Measurements from ENCODE around the gene PLA2G2C. TPM values are rescaled to one million over a fixed set of nuclear protein-coding genes. Genes with fewer than 3 reads are reported as not detected.

The PLA2G2C gene
- total RNA-seq, 3 donors from 2014 or later = 0.33 TPM; not detected in 2

DNA sequence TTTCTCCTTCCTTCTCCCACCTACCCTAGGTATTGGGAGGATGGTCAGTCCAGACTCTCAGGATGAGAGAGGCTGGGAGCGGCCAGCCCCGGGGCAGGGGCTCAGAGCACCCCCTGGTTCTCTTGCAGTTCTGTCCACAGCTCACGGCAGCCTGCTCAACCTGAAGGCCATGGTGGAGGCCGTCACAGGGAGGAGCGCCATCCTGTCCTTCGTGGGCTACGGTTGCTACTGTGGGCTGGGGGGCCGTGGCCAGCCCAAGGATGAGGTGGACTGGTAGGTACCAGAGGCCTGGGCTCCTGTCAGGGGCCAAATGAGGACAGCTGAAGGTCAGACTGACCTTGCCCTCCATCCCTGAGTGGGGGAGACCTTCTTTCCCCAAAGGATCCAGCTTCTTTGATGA, 43.0 kb downstream of the PLA2G2C start:
- Histone ChIP-seq H3K4me3 (no peak overlapping the region), H3K9me3 (no peaks in the 10 kb centered on the region), H3K36me3 (no peaks in the 10 kb centered on the region), H3K27ac (no peak overlapping the region), H3K27me3 (no peaks in the 10 kb centered on the region), H3K4me1 (no peaks in the 10 kb centered on the region)
- intact Hi-C loops (cut with DNase I; ENCODE audit: low total_unique reads) = no loop called here
- no peak for DNase-seq (ENCODE audit: low spot score in 2 of 2)
- TF ChIP-seq, protein P1, sequence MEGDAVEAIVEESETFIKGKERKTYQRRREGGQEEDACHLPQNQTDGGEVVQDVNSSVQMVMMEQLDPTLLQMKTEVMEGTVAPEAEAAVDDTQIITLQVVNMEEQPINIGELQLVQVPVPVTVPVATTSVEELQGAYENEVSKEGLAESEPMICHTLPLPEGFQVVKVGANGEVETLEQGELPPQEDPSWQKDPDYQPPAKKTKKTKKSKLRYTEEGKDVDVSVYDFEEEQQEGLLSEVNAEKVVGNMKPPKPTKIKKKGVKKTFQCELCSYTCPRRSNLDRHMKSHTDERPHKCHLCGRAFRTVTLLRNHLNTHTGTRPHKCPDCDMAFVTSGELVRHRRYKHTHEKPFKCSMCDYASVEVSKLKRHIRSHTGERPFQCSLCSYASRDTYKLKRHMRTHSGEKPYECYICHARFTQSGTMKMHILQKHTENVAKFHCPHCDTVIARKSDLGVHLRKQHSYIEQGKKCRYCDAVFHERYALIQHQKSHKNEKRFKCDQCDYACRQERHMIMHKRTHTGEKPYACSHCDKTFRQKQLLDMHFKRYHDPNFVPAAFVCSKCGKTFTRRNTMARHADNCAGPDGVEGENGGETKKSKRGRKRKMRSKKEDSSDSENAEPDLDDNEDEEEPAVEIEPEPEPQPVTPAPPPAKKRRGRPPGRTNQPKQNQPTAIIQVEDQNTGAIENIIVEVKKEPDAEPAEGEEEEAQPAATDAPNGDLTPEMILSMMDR (IDR thresholded peaks at IDR 0.05) = no peak
- no peak for TF ChIP-seq POLR2AphosphoS5 (IDR thresholded peaks at IDR 0.05)
- no peak for TF ChIP-seq POLR2A (IDR thresholded peaks at IDR 0.05)

DNA sequence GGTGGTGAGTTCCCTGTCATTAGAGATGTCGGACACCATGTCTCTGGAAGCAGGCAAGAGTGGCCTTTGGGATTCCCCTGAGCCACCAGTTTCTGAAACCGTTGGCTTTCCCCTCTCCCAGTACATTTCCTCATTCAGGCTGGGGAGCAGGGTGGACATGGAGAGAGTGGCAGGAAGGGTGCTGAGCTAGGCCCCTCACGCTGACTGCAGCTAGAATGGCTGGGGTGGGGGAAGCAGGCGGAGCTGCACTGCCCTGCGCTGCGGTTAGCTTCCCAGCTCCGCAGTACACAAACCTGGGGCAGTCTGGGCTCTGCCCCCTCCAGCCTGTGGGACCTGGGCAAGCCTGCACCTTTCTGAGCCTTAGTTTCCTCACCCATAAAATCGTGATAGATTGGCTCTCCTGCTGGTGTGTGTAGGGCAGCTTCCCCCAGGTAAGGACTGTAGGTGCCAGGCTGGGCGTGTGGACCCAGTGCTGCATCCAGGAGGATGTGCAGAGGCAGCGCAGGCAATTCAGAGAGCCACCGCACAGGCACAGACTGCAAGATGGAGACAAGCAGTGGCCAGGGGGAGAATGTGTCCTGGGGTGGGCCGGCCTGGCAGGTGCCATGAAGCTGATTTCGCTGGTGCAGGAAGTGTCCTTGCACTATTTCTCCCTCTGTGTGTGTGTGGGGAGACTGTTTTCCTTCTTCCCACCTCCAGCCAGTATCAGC, 44.2 kb downstream of the PLA2G2C start:
- H3K27ac ChIP-seq = no peak overlapping the region
- no peaks in the 10 kb centered on the region for H3K36me3 ChIP-seq
- TF ChIP-seq POLR2A (IDR thresholded peaks at IDR 0.05) = no peak
- TF ChIP-seq POLR2AphosphoS5 (IDR thresholded peaks at IDR 0.05) = no peak
- TF ChIP-seq, protein P1 (IDR thresholded peaks at IDR 0.05) = no peak
- no peaks in the 10 kb centered on the region for H3K9me3 ChIP-seq
- H3K4me1 ChIP-seq = no peaks in the 10 kb centered on the region
- intact Hi-C loops (cut with DNase I; ENCODE audit: low total_unique reads) = no loop called here
- DNase-seq (ENCODE audit: low spot score in 2 of 2) = no peak
- no peak overlapping the region for H3K4me3 ChIP-seq
- no peaks in the 10 kb centered on the region for H3K27me3 ChIP-seq

DNA sequence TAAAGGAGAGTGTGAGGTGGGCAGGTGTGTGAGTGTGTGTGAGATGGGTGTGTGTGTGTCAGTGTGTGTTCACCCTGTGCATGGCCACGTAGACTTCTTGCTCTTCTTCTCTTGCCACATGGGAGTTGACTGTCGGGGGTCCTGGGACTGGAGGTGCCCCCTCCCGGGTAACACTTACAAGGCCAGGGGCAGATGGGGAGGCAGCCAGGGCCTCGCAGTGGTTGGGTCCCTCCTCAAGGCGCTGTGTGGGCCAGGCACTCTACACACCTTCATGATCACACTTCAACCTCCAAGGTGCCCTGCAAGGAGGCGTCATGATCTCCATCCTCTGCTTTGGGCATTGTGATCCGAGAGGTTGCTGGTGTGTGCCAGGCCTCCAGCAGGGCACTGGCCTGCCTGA, 44.9 kb downstream of the PLA2G2C start:
- Histone ChIP-seq H3K27ac (no peak overlapping the region), H3K4me3 (no peak overlapping the region), H3K4me1 (no peaks in the 10 kb centered on the region), H3K27me3 (no peaks in the 10 kb centered on the region), H3K9me3 (no peaks in the 10 kb centered on the region), H3K36me3 (no peaks in the 10 kb centered on the region)
- DNase-seq (ENCODE audit: low spot score in 2 of 2) = no peak
- intact Hi-C loops (cut with DNase I; ENCODE audit: low total_unique reads) = no loop called here
- TF ChIP-seq, protein P1 (IDR thresholded peaks at IDR 0.05) = no peak
- no peak for TF ChIP-seq POLR2A (IDR thresholded peaks at IDR 0.05)
- TF ChIP-seq POLR2AphosphoS5 (IDR thresholded peaks at IDR 0.05) = no peak

DNA sequence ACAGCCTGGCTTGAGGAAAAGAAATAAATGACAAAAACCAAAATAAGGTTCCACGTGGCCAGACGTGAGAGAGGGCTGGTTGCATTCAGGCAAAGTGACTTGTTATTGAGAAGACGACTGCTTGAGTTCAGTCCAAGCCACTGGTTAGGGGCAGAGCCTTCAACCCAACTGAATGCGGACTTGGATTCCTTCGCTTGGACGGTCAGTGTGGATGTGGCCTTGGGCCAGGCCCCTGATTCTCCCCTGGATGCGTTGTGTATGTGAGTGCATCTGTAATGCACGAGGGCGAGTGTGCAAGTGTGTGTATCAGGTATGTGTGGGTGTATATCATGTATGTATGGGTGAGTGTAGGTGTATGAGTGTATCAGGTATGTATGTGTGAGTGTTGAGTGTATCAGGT, 45.3 kb downstream of the PLA2G2C start:
- H3K4me1 ChIP-seq = no peaks in the 10 kb centered on the region
- intact Hi-C loops (cut with DNase I; ENCODE audit: low total_unique reads) = no loop called here
- no peaks in the 10 kb centered on the region for H3K27me3 ChIP-seq
- no peaks in the 10 kb centered on the region for H3K36me3 ChIP-seq
- no peak for DNase-seq (ENCODE audit: low spot score in 2 of 2)
- H3K9me3 ChIP-seq = no peaks in the 10 kb centered on the region
- no peak overlapping the region for H3K27ac ChIP-seq
- H3K4me3 ChIP-seq = no peak overlapping the region
- TF ChIP-seq POLR2A (IDR thresholded peaks at IDR 0.05) (no peak), POLR2AphosphoS5 (IDR thresholded peaks at IDR 0.05) (no peak)
- TF ChIP-seq, protein P1 (IDR thresholded peaks at IDR 0.05) = no peak

DNA sequence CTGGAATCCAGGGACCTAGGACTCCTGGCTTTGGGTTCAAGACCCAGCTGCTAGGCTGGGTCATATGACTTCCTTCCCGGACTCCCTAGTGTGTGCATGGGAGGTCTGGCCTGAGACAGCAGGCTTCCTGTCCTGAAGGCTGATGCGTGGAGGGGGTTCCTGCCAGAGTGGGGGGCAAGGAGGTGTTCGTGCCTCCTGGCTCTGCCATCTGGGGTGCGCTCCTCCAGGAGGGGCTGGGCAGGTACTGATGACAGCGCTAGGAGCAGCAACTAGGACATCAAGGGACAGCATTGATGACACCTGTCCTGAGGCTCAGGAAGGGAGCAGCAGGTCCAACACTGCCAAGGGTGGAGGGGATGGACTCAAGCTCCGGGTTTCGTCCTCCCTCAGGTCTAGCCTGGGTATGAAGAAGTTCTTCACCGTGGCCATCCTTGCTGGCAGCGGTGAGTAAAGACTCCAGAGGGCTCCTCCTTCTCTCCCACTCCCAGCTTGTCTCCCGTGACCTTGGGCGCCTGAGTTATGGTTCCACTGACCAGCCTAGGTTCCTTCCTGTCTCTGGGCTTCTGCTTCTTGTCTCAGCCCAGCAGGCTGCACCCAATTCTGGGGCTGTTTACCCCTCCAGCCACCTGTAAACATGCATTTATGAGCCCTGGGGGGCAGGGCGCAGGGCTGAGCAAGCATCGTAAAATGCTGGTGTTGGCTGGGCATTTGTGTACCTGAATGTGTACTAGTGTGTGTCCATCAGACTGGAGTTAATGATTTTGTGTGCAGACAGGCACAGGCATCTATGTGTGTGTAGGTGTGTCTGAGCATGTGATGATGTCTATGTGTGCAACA, 46.3 kb downstream of the PLA2G2C start:
- Histone ChIP-seq H3K27ac (no peak overlapping the region), H3K4me1 (no peaks in the 10 kb centered on the region), H3K36me3 (no peaks in the 10 kb centered on the region), H3K27me3 (no peaks in the 10 kb centered on the region), H3K4me3 (no peak overlapping the region), H3K9me3 (no peaks in the 10 kb centered on the region)
- DNase-seq (ENCODE audit: low spot score in 2 of 2) = no peak
- intact Hi-C loops (cut with DNase I; ENCODE audit: low total_unique reads) = no loop called here
- TF ChIP-seq POLR2A (IDR thresholded peaks at IDR 0.05) = no peak
- no peak for TF ChIP-seq POLR2AphosphoS5 (IDR thresholded peaks at IDR 0.05)
- TF ChIP-seq, protein P1 (IDR thresholded peaks at IDR 0.05) = no peak
